Gastroesophageal sphincter (tissue), 3 donors: ENCODE measurements around the gene CEP170B.
"Not testable (repeated sequence)": the region's sequence is repeated elsewhere in the genome, so short reads cannot be mapped to it uniquely, and the experiment has no call there.

Experiments
- EP300 ChIP-seq: sonication (generic); formaldehyde crosslinking; IDR thresholded peaks from one replicate; pipeline ENCODE4 v1.6.1; 2017; ENCODE audit warnings: antibody characterized with exemption, mild to moderate bottlenecking
- POLR2A ChIP-seq, 2 donors: fragments of 450-650 bp; IDR thresholded peaks; one replicate each; pipeline ENCODE4 v1.6.1; 2017; ENCODE audit warnings: antibody characterized with exemption in 2 of 2, mild to moderate bottlenecking in 2 of 2, moderate library complexity in 1 of 2
- POLR2AphosphoS5 ChIP-seq: sonication (generic); formaldehyde crosslinking; IDR thresholded peaks from one replicate; pipeline ENCODE4 v1.6.1; 2017; ENCODE audit warnings: antibody characterized with exemption
- TF ChIP-seq, protein P1 (sequence below), 4 experiments: fragments of 200-600 bp in 2 of 4; fragments of 450-650 bp in 2 of 4; sonication (generic) in 1 of 4; IDR thresholded peaks; one replicate each; pipeline ENCODE4 v1.5.1; 2017 to 2019; ENCODE audit warnings: antibody characterized with exemption in 4 of 4, mild to moderate bottlenecking in 2 of 4, moderate library complexity in 2 of 4

DNA sequence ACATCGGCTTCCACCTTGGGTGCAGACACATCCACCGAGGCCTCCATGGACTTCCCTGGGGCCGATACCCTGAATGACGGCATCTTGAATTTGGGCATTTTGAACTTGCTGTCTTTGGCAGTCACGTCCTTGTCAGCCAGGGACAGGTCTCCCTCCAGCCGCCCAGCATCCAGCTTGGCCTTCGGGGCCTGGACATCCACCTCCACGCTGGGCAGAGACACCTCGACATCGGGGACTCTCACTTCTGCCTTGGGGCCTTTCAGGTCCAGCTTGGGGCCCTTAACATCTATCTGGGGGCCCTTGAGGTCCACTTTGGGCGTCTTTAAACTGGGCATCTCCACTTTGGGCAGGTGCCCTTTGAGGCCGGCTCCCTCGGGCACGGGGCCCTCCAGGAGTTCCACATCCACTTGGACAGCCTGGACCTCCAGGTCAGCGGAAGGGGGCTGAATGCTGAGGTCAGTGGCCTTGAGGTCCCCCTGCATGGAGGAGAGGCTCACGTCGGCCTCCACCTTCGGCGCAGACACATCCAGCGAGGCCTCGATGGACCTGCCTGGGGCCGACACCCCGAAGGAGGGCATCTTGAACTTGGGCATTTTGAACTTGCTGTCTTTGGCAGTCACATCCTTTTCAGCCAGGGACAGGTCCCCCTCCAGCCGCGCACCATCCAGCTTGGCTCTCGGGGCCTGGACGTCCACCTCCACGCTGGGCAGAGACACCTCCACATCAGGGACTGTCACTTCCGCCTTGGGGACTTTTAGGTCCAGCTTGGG lies 79.6 kb downstream of the CEP170B start:
- TF ChIP-seq, protein P1, sequence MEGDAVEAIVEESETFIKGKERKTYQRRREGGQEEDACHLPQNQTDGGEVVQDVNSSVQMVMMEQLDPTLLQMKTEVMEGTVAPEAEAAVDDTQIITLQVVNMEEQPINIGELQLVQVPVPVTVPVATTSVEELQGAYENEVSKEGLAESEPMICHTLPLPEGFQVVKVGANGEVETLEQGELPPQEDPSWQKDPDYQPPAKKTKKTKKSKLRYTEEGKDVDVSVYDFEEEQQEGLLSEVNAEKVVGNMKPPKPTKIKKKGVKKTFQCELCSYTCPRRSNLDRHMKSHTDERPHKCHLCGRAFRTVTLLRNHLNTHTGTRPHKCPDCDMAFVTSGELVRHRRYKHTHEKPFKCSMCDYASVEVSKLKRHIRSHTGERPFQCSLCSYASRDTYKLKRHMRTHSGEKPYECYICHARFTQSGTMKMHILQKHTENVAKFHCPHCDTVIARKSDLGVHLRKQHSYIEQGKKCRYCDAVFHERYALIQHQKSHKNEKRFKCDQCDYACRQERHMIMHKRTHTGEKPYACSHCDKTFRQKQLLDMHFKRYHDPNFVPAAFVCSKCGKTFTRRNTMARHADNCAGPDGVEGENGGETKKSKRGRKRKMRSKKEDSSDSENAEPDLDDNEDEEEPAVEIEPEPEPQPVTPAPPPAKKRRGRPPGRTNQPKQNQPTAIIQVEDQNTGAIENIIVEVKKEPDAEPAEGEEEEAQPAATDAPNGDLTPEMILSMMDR (IDR thresholded peaks at IDR 0.05) = not testable (repeated sequence)
- TF ChIP-seq EP300; POLR2A (IDR thresholded peaks at IDR 0.05); POLR2AphosphoS5: not testable (repeated sequence)
